BLaER1 treated with 17β-estradiol and CSF1 and Interleukin-3, amounts not matched to agents 10 nM and 100 nM (cell line): ENCODE data around the gene CDC42BPA.
"Not testable (repeated sequence)": the region's sequence is repeated elsewhere in the genome, so short reads cannot be mapped to it uniquely, and the experiment has no call there.

Source experiments
- H3K27ac ChIP-seq, 11 experiments: shearing (Covaris generic); formaldehyde crosslinking; 2 replicates each; pipeline ENCODE4 v1.8.1; 2022
- H3K27me3 ChIP-seq, 11 experiments: shearing (Covaris generic); formaldehyde crosslinking; 2 replicates each; pipeline ENCODE4 v1.8.1; 2022
- H3K36me3 ChIP-seq, 11 experiments: shearing (Covaris generic); formaldehyde crosslinking; 2 replicates each; pipeline ENCODE4 v1.8.1; 2022
- H3K4me1 ChIP-seq, 10 experiments: shearing (Covaris generic); formaldehyde crosslinking; 2 replicates each; pipeline ENCODE4 v1.8.1; 2022
- H3K4me2 ChIP-seq, 11 experiments: shearing (Covaris generic); formaldehyde crosslinking; 2 replicates each; pipeline ENCODE4 v1.8.1; 2022
- H3K4me3 ChIP-seq, 10 experiments: shearing (Covaris generic); formaldehyde crosslinking; 2 replicates each; pipeline ENCODE4 v1.8.1; 2022
- H3K9ac ChIP-seq, 11 experiments: shearing (Covaris generic); formaldehyde crosslinking; 2 replicates each; pipeline ENCODE4 v1.8.1; 2022
- H3K9me3 ChIP-seq, 11 experiments: shearing (Covaris generic); formaldehyde crosslinking; replicated peaks in 1 of 11; 2 replicates each; pipeline ENCODE4 v1.8.1; 2022
- H4K20me1 ChIP-seq, 11 experiments: shearing (Covaris generic); formaldehyde crosslinking; 2 replicates each; pipeline ENCODE4 v1.8.1; 2022
- Cebpa-rat ChIP-seq, 11 experiments: shearing (Covaris generic); IDR thresholded peaks; 2 replicates each; pipeline ENCODE4 v1.8.1; 2022

The CDC42BPA gene

DNA sequence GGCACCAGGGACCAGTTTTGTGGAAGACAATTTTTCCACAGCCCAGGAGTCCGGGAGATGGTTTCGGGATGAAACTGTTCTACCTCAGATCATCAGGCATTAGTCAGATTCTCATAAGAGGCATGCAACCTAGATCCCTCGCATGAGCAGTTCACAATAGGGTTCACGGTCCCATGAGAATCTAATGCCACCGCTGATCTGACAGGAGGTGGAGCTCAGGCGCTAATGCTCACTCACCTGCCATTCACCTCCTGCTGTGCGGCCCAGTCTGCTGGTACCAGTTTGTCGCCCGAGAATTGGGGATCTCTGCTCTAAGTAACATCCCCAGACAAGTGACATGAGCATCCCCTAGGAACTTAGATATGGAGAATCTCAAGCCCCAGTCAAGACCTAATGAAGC lies 197.5 kb downstream of the CDC42BPA start:
- peaks cover 0 to 12% (median 0%) of the 10 kb centered on the region in 11 experiments; a peak in 2 of 22 replicates for H3K36me3 ChIP-seq
- H3K4me3 ChIP-seq: no peak overlapping the region
- H3K4me1 ChIP-seq: peaks cover 0 to 4% (median under 1%) of the 10 kb centered on the region in 10 experiments; a peak in 7 of 20 replicates
- no peak overlapping the region for H3K27ac ChIP-seq
- TF ChIP-seq Cebpa-rat (IDR thresholded peaks at IDR 0.05): no peak
- no peaks in the 10 kb centered on the region for H4K20me1 ChIP-seq
- H3K4me2 ChIP-seq: no peak overlapping the region
- H3K27me3 ChIP-seq: no peaks in the 10 kb centered on the region
- no peaks in the 10 kb centered on the region for H3K9me3 ChIP-seq
- no peak overlapping the region for H3K9ac ChIP-seq

- no peak for TF ChIP-seq Cebpa-rat (IDR thresholded peaks at IDR 0.05)
- H3K4me3 ChIP-seq: no peak overlapping the region
- H3K4me1 ChIP-seq: no peaks in the 10 kb centered on the region
- no peak overlapping the region for H3K9ac ChIP-seq
- no peaks in the 10 kb centered on the region for H3K27me3 ChIP-seq
- H4K20me1 ChIP-seq: no peaks in the 10 kb centered on the region
- H3K4me2 ChIP-seq: no peak overlapping the region
- no peak overlapping the region for H3K27ac ChIP-seq
- H3K9me3 ChIP-seq: peaks cover 0 to 2% (median 0%) of the 10 kb centered on the region in 11 experiments; a peak in 2 of 22 replicates
- peaks cover 0 to 48% (median 8%) of the 10 kb centered on the region in 11 experiments; a peak in 12 of 22 replicates for H3K36me3 ChIP-seq
These were observed 205.8 kb downstream of the CDC42BPA start for GRCh38 chr1:227112538-227112937.

DNA sequence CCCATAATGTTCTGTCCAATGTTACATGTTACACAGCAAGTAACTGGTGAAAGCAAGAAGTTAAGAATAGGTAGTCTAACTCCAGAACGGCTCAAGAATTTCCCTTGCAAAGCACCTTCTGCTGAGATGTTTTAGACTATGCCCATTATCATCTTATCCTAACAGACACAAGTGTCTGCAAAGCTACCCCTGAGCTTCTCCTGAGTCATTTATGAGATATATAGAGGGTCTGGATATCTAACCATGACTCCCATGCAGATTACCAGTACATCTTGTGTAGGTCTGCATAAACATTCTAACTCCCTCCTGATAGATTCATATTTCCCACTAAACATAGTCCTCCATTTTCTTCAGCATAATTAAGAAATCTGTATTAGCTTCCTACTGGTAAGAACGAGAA lies 206.5 kb downstream of the CDC42BPA start:
- Histone ChIP-seq H3K9me3 (peaks cover 0 to 8% (median 5%) of the 10 kb centered on the region in 11 experiments; a peak in 6 of 22 replicates), H4K20me1 (no peaks in the 10 kb centered on the region), H3K4me3 (no peak overlapping the region), H3K9ac (no peak overlapping the region), H3K27me3 (no peaks in the 10 kb centered on the region), H3K4me2 (no peak overlapping the region), H3K4me1 (no peaks in the 10 kb centered on the region), H3K36me3 (peaks cover 0 to 48% (median 9%) of the 10 kb centered on the region in 11 experiments; a peak in 13 of 22 replicates), H3K27ac (no peak overlapping the region)
- no peak for TF ChIP-seq Cebpa-rat (IDR thresholded peaks at IDR 0.05)

DNA sequence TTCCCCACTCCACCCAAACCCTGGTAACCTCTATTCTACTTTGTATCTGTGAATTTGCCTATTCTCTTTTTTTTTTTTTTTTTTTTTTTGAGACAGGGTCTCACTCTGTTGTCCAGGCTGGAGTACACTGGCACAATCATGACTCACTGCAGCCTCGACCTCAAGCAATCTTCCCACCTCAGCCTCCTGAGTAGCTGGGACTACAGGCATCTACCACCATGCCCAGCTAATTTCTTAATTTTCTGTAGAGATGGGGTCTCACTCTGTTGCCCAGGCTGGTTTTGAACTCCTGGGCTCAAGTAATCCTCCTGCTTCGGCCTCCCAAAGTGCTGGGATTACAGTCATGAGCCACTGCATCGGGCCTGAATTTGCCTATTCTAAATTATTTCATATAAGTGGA lies 213.0 kb downstream of the CDC42BPA start:
- H3K4me2 ChIP-seq, H3K9ac ChIP-seq, H4K20me1 ChIP-seq, H3K27me3 ChIP-seq, H3K4me1 ChIP-seq, H3K27ac ChIP-seq, H3K4me3 ChIP-seq: not testable (repeated sequence)
- peaks cover 0 to 12% (median 7%) of the 10 kb centered on the region in 11 experiments; a peak in 7 of 22 replicates for H3K9me3 ChIP-seq
- H3K36me3 ChIP-seq: peaks cover 0 to 49% (median 12%) of the 10 kb centered on the region in 11 experiments; a peak in 13 of 22 replicates

- Histone ChIP-seq H4K20me1 (no peaks in the 10 kb centered on the region), H3K27ac (no peak overlapping the region), H3K36me3 (peaks cover 0 to 49% (median 9%) of the 10 kb centered on the region in 11 experiments; a peak in 12 of 22 replicates), H3K9me3 (peaks cover 0 to 10% (median 4%) of the 10 kb centered on the region in 11 experiments; a peak in 6 of 22 replicates), H3K9ac (no peak overlapping the region), H3K27me3 (no peaks in the 10 kb centered on the region), H3K4me1 (no peaks in the 10 kb centered on the region), H3K4me2 (no peak overlapping the region), H3K4me3 (no peak overlapping the region)
- TF ChIP-seq Cebpa-rat (IDR thresholded peaks at IDR 0.05): no peak
These were observed 216.2 kb downstream of the CDC42BPA start for GRCh38 chr1:227102056-227102455.

DNA sequence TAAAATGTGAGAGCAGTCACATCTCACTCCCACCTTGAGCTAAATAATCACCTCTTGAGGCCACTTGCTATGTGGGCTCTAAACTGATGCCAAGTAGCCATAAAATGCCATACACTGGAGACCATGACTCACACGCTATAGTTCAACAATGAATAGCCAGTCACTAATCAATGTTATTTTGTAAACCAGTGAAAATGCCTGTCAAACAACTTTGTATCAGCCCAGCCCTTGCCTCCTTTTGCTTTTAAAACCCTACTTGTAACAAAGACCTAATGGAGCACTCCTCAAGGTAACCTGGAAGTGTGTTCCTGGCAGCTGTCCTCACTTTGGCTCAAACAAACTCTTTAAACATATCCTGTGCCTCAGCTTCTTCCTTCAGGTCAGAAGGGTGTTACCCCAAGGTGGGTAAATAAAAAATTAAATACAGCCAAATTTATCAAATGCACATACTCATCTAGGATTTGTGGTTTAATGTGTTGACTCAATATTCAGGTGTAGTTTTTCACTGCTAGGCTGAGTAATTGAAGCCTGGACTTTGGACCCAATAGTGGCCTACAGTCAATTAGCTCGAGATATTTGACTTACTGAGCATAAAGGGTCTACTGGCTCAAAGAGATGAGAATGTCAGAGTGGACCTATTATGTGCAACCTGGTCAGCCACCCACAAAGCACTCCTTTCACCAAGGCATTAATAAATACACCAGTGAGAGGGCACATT lies 223.9 kb downstream of the CDC42BPA start:
- H3K9me3 ChIP-seq: no peaks in the 10 kb centered on the region
- no peak overlapping the region for H3K4me3 ChIP-seq
- H3K4me2 ChIP-seq: no peak overlapping the region
- H3K27ac ChIP-seq: no peak overlapping the region
- H3K36me3 ChIP-seq: peaks cover 0 to 57% (median 5%) of the 10 kb centered on the region in 11 experiments; a peak in 10 of 22 replicates
- TF ChIP-seq Cebpa-rat (IDR thresholded peaks at IDR 0.05): no peak
- no peaks in the 10 kb centered on the region for H3K27me3 ChIP-seq
- H3K9ac ChIP-seq: no peak overlapping the region
- H4K20me1 ChIP-seq: no peaks in the 10 kb centered on the region
- no peaks in the 10 kb centered on the region for H3K4me1 ChIP-seq

DNA sequence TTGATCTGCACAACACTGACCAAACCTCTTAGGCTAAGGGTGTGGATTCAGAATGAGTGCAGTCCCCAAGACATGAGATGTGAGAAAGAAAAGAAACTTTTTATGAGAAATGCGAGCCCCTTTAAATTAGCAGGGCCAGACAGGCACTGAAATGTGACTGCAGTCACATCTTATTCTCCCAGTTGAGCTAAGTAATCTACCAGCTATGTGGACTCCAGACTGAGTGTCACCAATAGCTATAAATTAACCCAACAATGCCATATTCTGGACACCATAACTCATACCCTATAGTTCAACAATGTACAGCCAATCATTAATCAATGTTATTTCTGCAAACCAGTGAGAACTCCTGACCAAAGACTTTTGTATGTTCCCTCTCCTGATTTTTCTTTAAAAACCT lies 225.0 kb downstream of the CDC42BPA start:
- H4K20me1 ChIP-seq: no peaks in the 10 kb centered on the region
- H3K36me3 ChIP-seq: peaks cover 0 to 56% (median 5%) of the 10 kb centered on the region in 11 experiments; a peak in 10 of 22 replicates
- H3K27ac ChIP-seq: no peak overlapping the region
- TF ChIP-seq Cebpa-rat (IDR thresholded peaks at IDR 0.05): no peak
- no peaks in the 10 kb centered on the region for H3K9me3 ChIP-seq
- H3K9ac ChIP-seq: no peak overlapping the region
- H3K4me2 ChIP-seq: no peak overlapping the region
- H3K4me3 ChIP-seq: no peak overlapping the region
- H3K27me3 ChIP-seq: no peaks in the 10 kb centered on the region
- no peaks in the 10 kb centered on the region for H3K4me1 ChIP-seq

GRCh38 chr1:227092069-227092468 lies 226.2 kb downstream of the CDC42BPA start:
- Histone ChIP-seq H3K9ac (no peak overlapping the region), H3K4me2 (no peak overlapping the region), H3K27me3 (no peaks in the 10 kb centered on the region), H3K36me3 (peaks cover 0 to 52% (median 5%) of the 10 kb centered on the region in 11 experiments; a peak in 10 of 22 replicates), H3K4me1 (no peaks in the 10 kb centered on the region), H3K9me3 (no peaks in the 10 kb centered on the region), H3K4me3 (no peak overlapping the region), H3K27ac (no peak overlapping the region), H4K20me1 (no peaks in the 10 kb centered on the region)
- no peak for TF ChIP-seq Cebpa-rat (IDR thresholded peaks at IDR 0.05)

DNA sequence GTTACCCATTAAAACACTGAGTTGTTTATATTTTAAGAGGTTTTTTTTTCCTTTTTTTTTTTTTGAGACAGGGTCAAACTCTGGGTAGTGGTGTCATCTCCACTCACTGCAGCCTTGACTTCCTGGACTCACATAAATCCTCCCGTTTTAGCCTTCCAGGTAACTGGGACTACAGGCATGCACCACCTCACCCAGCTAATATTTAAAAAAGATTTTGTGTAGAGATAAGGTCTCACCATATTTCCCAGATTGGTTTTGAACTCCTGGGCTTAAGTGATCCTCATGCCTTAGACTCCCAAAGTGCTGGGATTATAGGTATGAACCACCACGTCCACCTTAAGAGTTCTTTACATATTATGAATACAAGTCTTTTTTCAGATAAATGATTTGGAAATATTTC lies 231.7 kb downstream of the CDC42BPA start:
- Histone ChIP-seq H3K27me3 (no peaks in the 10 kb centered on the region), H3K9ac (no peak overlapping the region), H3K36me3 (peaks cover 0 to 69% (median 12%) of the 10 kb centered on the region in 11 experiments; a peak in 13 of 22 replicates), H3K27ac (no peak overlapping the region), H4K20me1 (no peaks in the 10 kb centered on the region), H3K4me3 (no peak overlapping the region), H3K4me2 (no peak overlapping the region), H3K4me1 (no peaks in the 10 kb centered on the region), H3K9me3 (peaks cover 16 to 33% (median 27%) of the 10 kb centered on the region in 11 experiments)
- TF ChIP-seq Cebpa-rat (IDR thresholded peaks at IDR 0.05): no peak
